GM12892 (cell line): ENCODE measurements around the gene CAMP.

Source experiments
- POLR2A ChIP-seq: IDR thresholded peaks from 2 replicates; pipeline ENCODE4 v1.6.1; 2011; ENCODE audit warnings: low read depth, low read length, control low read depth
- POLR2AphosphoS5 ChIP-seq: IDR thresholded peaks from 2 replicates; pipeline ENCODE4 v1.6.1; 2011; ENCODE audit warnings: low read depth, low read length, control low read depth
- TAF1 ChIP-seq: IDR thresholded peaks from 2 replicates; pipeline ENCODE4 v1.6.1; 2011; ENCODE audit warnings: low read depth, mild to moderate bottlenecking, control low read depth, low read length, borderline replicate concordance

DNA sequence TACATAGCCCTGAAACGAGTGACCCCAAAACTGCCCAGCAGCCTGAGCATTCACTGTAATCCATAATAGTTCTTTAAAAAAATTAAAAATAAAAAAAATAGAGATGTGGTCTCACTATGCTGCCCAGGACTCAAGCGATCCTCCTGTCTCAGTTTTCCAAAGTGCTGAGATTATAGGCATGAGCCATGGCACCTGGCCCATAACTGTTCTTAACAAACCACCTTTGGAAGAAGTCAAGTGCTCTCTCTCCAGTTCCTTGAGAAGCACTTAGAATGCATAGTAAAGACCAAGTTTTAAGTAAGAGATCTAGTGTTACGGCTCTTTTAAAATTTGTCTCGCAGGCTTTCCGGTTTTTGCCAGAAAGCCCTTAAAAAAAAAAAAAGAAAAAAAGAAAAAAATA, 43.3 kb upstream of the CAMP start:
- no peak for TF ChIP-seq POLR2A
- TF ChIP-seq TAF1: no peak
- TF ChIP-seq POLR2AphosphoS5: no peak
